IPS DF 19.7 (cell line): Measurements from ENCODE around the gene TTC9C.
A peak's percentile ranks its signal among the peaks of the same experiment; 100 is the strongest.
"Not testable (repeated sequence)": the region's sequence is repeated elsewhere in the genome, so short reads cannot be mapped to it uniquely, and the experiment has no call there.

Source experiments
- DNase-seq: peaks from one replicate; pipeline ENCODE4 v3.0.0-alpha.2; 2013; ENCODE audit warnings: low read depth, low spot score

Gene TTC9C

GRCh38 chr11:62728171-62728988, at the start of gene TTC9C:
Gene TTC9C, plus strand, starts transcription at chr11:62728486. Its CDS starts 363 bp downstream, at chr11:62728849.
- no peak for DNase-seq

- DNase-seq, result no peak
Measured at GRCh38 chr11:62678770-62679696, 49.3 kb upstream of the TTC9C start, which contains the start of gene UBXN1. Gene UBXN1, minus strand, starts transcription at chr11:62679073. Its CDS starts 150 bp downstream, at chr11:62678923.

GRCh38 chr11:62680825-62681240, 47.5 kb upstream of the TTC9C start:
- DNase-seq, result no peak

GRCh38 chr11:62682518-62682917, 45.8 kb upstream of the TTC9C start:
- no peak for DNase-seq

GRCh38 chr11:62687508-62688396, 40.5 kb upstream of the TTC9C start:
- no peak for DNase-seq

GRCh38 chr11:62688491-62688890, 39.8 kb upstream of the TTC9C start:
- no peak for DNase-seq

GRCh38 chr11:62689421-62690183, 38.7 kb upstream of the TTC9C start, which contains the start of gene LRRN4CL:
Gene LRRN4CL, minus strand, starts transcription at chr11:62689530. Its CDS starts 1,022 bp downstream, at chr11:62688508.
- no peak for DNase-seq

- not testable (repeated sequence) for DNase-seq
Measured at GRCh38 chr11:62693624-62694023, 34.7 kb upstream of the TTC9C start.

DNA sequence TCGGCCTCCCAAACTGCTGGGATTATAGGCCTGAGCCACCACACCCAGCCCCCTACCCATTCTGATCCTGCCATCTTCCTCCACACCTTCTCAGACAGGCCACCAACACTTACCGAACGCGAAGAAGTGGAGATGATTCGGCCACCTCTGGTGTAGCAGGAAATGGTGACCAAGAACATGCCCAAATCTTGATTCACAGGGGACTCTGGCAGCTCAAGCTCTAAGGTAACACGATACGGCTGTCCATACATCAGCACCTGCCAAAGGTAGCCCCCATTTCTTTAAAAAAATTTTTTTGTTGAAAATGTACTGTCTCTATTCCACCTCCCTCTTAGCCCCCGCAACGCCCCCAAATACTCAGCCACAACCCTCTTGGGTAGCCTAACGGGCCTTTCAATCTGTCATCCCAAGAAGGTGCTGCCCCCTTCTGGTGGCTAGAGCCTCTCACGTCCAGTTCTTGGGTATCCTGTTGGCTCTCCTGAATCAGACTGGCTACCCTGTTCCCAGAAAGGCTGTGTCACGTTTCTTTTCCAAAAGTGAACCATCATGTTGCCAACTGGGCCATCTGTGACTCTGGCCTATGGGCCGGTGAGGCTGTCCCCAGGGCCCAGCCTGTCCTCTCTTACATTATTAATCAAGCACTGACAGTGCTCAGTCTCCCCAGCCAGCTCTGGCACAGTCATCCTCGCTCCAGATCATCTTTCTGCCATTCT, 33.7 kb upstream of the TTC9C start:
- DNase-seq, result peak; percentile 68

- no peak for DNase-seq
Measured at GRCh38 chr11:62702246-62702645, 26.0 kb upstream of the TTC9C start.

DNA sequence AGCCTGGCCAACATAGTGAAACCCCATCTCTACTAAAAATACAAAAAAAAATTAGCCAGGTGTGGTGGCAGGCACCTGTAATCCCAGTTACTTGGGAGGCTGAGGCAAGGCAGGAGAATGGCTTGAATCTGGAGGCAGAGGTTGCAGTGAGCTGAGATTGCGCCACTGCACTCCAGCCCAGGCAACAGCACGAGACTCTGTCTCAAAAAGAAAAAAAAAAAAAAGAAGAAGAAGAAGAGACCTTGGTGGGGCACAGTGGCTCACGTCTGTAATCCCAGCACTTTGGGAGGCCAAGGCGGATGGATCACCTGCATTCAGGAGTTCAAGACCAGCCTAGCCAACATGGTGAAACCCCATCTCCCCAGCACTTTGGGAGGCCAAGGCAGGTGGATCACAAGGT, 24.4 kb upstream of the TTC9C start:
- DNase-seq, result not testable (repeated sequence)

GRCh38 chr11:62705413-62705812, 22.9 kb upstream of the TTC9C start:
- DNase-seq, result no peak

DNA sequence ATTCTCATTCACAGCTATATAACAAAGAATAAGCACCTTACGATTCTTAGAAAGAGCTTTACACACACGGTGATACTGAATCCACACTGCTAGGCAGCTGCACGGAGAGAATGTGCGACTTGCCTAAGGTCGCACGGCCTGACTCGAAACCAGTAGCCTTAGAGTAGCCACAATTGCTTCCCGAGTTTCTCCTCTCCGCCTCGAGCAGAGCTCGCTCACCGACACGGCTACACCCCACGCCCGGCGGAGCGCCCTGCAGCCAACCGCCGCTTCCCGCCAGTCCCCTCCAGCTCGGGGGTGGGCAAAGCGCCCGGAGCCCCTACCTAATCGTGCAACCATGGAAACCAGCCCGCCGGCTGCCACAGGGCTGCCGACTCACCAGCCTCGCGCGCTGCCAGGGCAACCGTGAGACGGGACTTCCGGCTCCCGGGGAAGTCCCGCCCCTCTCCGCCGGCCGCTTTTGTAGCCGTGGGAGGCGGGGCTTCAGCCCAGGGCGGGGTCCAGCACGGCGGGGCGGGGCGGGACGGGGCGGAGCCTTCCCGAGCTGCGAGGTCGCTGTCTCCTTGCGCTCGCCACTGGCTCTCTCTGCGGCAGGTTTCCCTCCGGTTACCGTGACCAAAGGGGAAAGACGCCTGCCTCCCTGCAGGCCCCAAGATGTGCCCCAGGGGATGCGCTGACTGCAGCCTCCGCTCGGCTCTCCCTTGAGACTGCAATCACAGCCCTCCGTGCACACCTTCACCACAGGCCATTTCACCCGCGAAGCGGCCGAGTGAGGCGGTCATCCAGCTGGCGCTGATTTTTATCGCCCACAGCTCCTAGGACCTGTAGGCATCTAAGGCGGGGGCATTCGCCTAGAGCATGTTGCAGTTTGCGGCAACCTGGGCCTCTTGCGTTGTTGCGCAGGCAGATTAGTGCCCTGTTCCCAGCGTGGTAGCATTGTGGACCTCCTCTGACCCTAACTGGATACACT, 22.1 kb upstream of the TTC9C start:
- no peak for DNase-seq

DNA sequence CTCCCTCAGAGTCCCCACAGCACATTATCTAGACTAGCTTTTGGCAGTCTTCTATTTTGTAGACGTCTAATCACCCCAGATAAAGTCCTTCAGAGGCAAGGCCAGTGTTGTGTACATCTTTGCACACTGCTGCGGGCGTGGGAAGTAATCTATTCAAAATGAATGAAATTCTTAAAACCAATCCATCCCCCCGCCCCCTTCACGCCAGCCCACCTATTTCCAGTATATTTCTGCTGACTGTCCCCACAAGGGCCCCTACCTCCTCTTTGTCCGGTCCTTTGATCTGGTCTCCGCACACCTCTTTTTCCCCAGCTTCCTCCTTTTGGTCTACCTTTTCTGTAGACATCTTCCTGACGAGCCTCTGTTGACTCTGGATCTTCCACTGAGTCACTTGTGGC, 21.4 kb upstream of the TTC9C start:
- no peak for DNase-seq

- DNase-seq, result peak; percentile 95
Measured at GRCh38 chr11:62707277-62707861, 20.9 kb upstream of the TTC9C start, which contains the start of the genes BSCL2 and GNG3. Gene BSCL2, minus strand, starts transcription at chr11:62707424. Its CDS starts 229 bp downstream, at chr11:62707195. Gene GNG3, plus strand, starts transcription at chr11:62707676. Its CDS starts 620 bp downstream, at chr11:62708296.

DNA sequence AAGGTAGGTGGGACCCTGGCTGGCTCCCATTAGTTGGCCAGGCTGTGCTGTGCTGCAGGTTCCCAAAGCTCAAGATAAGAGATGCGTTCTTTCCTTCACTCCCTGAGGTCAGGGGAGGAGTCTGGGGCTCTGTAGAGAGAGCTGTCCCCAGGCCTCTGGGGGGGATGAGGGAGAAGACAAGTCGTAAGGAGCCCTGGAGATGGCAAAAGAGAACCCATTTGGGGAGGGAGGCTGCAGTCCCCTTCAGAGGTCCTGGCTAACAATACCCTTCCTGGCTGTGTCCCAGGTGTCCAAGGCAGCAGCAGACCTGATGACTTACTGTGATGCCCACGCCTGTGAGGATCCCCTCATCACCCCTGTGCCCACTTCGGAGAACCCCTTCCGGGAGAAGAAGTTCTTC, 19.9 kb upstream of the TTC9C start:
- DNase-seq, result no peak

GRCh38 chr11:62708793-62709192, 19.5 kb upstream of the TTC9C start:
- DNase-seq, result no peak
